Measurements from ENCODE around the gene GXYLT2.

Gene GXYLT2

DNA sequence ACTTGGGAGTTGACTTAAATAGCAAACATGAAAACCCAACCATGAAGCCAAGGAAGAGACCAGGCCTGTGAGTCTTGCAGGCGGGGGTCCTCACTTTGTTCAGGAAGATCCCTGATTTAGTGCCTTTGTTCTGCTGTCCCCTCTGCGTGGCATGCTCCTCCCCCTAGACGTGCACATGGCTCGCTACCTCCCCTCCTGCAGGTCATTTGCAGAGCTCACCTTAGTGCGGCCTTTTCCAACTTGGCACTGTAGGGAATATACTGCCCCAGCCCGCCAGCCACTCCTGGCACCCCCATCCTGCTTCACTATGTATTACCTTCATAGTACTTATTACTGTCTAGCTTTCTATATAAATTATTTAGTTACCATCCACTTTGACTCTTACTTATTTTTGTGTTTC lies 18.3 kb downstream of the GXYLT2 start:
- Histone ChIP-seq H3K27ac (ENCODE audit: insufficient read depth, low read length, poor library complexity, severe bottlenecking) (no peak overlapping the region), H3K27me3 (replicated peaks; ENCODE audit: control insufficient read depth, insufficient read depth, low read length, poor library complexity, severe bottlenecking) (no peaks in the 10 kb centered on the region), H3K36me3 (ENCODE audit: control insufficient read depth, insufficient read depth, low read length) (no peaks in the 10 kb centered on the region), H3K4me3 (ENCODE audit: insufficient read depth, low read depth, low read length, poor library complexity, severe bottlenecking) (no peak overlapping the region), H3K9me3 (ENCODE audit: control insufficient read depth, low read length) (no peaks in the 10 kb centered on the region), H3K4me1 (ENCODE audit: control insufficient read depth, insufficient read depth, low read length, poor library complexity, severe bottlenecking) (no peaks in the 10 kb centered on the region)
- no peak for DNase-seq

DNA sequence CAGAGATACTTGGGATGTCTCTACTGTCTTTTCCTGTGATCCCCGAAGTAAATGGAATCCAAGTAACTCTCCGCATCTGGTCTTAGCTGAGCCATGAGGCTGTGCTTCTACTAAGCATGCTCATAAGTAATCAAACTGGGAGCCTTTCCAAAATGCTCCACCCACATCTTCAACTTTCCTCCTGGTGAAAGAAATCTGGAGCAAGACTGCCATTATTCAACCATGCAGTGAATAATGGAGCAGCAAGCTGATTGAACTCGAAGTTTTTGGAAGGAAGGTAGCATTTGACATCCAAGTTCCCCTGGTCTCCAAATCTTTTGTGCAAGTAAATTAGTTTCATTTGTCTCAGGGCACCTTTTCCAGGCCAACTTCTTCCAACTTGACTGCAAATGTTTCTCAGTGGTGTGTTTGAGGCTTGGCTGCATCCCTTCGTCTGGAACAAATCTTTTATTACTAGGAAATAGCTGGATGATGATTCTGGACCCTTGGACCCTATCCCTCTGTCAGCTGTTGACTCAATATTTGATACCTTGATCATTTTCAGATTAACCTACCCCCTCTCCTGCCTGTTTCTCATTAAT lies 19.4 kb downstream of the GXYLT2 start:
- H3K36me3 ChIP-seq (ENCODE audit: control insufficient read depth, insufficient read depth, low read length) = no peaks in the 10 kb centered on the region
- no peak overlapping the region for H3K27ac ChIP-seq (ENCODE audit: insufficient read depth, low read length, poor library complexity, severe bottlenecking)
- DNase-seq = no peak
- H3K4me3 ChIP-seq (ENCODE audit: insufficient read depth, low read depth, low read length, poor library complexity, severe bottlenecking) = no peak overlapping the region
- H3K27me3 ChIP-seq (replicated peaks; ENCODE audit: control insufficient read depth, insufficient read depth, low read length, poor library complexity, severe bottlenecking) = no peaks in the 10 kb centered on the region
- H3K4me1 ChIP-seq (ENCODE audit: control insufficient read depth, insufficient read depth, low read length, poor library complexity, severe bottlenecking) = no peaks in the 10 kb centered on the region
- no peaks in the 10 kb centered on the region for H3K9me3 ChIP-seq (ENCODE audit: control insufficient read depth, low read length)

DNA sequence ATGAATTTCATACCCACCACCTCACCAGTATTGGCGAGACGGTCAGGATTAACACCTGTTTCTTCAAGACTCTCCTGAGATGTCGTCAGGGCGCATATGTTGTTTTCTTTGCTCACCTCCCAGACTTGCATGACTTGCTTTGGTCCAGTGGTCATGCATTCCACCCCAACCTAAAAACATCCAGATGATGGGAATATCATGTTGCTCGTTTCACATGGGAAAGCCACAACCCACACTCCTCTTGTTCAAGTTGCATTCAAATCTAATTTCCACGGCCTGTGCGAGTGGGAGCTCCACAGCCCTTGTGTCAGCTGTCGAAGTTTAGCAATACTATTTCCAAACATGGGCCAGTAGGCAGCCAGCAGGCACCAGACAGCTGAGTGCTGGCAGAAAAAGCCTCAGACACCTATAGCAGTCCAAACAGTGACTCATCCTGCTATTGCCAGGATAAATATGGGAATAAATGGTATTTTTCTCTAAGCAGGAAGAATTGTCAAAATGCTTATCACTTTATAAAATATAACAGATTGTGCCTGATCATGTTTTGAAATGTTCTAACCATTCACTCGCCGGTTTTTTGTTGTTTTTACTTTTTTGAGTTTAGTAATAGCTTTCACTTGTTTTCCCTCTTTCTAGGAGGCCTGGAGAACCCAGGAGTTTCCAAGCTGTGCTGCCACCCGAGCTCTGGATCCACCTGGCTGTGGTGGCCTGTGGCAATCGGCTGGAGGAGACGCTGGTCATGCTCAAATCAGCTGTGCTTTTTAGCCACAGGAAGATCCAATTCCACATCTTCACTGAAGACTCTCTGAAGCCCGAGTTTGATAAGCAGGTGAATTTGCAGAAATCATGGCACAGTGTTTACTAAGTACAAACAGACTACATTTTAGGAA lies 20.1 kb downstream of the GXYLT2 start:
- Histone ChIP-seq H3K4me1 (ENCODE audit: control insufficient read depth, insufficient read depth, low read length, poor library complexity, severe bottlenecking) (no peaks in the 10 kb centered on the region), H3K27me3 (replicated peaks; ENCODE audit: control insufficient read depth, insufficient read depth, low read length, poor library complexity, severe bottlenecking) (no peaks in the 10 kb centered on the region), H3K36me3 (ENCODE audit: control insufficient read depth, insufficient read depth, low read length) (no peaks in the 10 kb centered on the region), H3K9me3 (ENCODE audit: control insufficient read depth, low read length) (no peaks in the 10 kb centered on the region), H3K27ac (ENCODE audit: insufficient read depth, low read length, poor library complexity, severe bottlenecking) (no peak overlapping the region), H3K4me3 (ENCODE audit: insufficient read depth, low read depth, low read length, poor library complexity, severe bottlenecking) (no peak overlapping the region)
- no peak for DNase-seq

DNA sequence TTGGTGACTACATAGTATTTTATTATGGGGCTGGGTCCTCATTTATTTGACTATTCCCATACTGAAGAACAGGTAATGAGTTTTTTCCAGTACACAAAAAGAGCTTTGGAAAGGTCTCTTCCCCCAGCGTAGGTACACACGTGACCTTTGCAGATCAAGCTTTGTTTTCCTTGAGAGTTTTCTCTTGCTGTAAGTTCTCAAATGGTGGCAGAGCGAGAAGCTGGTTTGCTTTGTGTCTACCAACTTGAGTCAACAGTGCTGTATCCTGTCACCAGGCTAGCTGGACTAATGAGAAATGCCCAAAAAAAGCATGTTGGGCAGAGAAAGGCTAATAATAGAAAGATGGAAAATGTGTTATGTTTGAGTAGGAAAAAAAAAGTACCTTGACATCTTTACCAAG lies 21.7 kb downstream of the GXYLT2 start:
- Histone ChIP-seq H3K9me3 (ENCODE audit: control insufficient read depth, low read length) (no peaks in the 10 kb centered on the region), H3K27ac (ENCODE audit: insufficient read depth, low read length, poor library complexity, severe bottlenecking) (no peak overlapping the region), H3K4me1 (ENCODE audit: control insufficient read depth, insufficient read depth, low read length, poor library complexity, severe bottlenecking) (no peaks in the 10 kb centered on the region), H3K27me3 (replicated peaks; ENCODE audit: control insufficient read depth, insufficient read depth, low read length, poor library complexity, severe bottlenecking) (no peaks in the 10 kb centered on the region), H3K36me3 (ENCODE audit: control insufficient read depth, insufficient read depth, low read length) (no peaks in the 10 kb centered on the region), H3K4me3 (ENCODE audit: insufficient read depth, low read depth, low read length, poor library complexity, severe bottlenecking) (no peak overlapping the region)
- no peak for DNase-seq

DNA sequence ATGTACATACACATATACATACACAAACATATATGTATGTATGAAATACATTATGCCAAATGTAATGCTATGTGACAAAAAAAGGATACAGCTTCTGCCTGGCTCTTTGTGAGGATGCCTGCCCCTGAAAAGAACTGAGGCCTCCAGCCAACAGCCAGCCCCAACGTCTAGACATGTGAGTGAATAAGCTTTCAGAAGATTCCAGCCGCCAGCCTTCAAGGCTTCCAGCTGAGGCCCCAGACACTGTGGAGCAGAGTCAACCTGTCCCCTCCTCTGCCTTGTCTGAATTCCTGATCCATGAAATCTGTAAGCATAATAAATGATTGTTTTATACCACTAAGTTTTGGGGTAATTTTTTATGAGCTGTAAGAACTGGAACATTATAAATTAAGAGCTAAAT lies 24.7 kb downstream of the GXYLT2 start:
- Histone ChIP-seq H3K27ac (ENCODE audit: insufficient read depth, low read length, poor library complexity, severe bottlenecking) (no peak overlapping the region), H3K9me3 (ENCODE audit: control insufficient read depth, low read length) (no peaks in the 10 kb centered on the region), H3K27me3 (replicated peaks; ENCODE audit: control insufficient read depth, insufficient read depth, low read length, poor library complexity, severe bottlenecking) (no peaks in the 10 kb centered on the region), H3K4me3 (ENCODE audit: insufficient read depth, low read depth, low read length, poor library complexity, severe bottlenecking) (no peak overlapping the region), H3K4me1 (ENCODE audit: control insufficient read depth, insufficient read depth, low read length, poor library complexity, severe bottlenecking) (no peaks in the 10 kb centered on the region), H3K36me3 (ENCODE audit: control insufficient read depth, insufficient read depth, low read length) (no peaks in the 10 kb centered on the region)
- DNase-seq = no peak

DNA sequence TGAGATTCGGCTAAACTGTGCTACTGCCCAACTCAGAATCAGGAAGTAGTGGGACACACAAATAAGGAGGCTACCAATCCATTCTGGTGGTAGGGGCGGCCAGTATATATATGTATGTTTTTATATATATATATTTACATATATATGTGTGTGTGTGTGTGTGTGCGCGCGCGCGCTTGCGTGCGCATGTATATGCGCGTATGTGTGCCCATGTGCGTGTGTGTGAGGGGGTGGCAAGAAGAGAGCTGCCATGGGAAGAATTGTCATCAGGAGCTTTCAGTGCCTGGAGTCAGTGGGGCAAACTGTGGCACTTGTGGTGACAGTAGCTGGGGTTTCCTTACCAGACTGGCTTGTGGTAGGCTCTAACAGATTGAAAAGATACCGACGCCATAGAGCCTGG lies 26.5 kb downstream of the GXYLT2 start:
- Histone ChIP-seq H3K9me3 (ENCODE audit: control insufficient read depth, low read length) (no peaks in the 10 kb centered on the region), H3K4me3 (ENCODE audit: insufficient read depth, low read depth, low read length, poor library complexity, severe bottlenecking) (no peak overlapping the region), H3K4me1 (ENCODE audit: control insufficient read depth, insufficient read depth, low read length, poor library complexity, severe bottlenecking) (no peaks in the 10 kb centered on the region), H3K27ac (ENCODE audit: insufficient read depth, low read length, poor library complexity, severe bottlenecking) (no peak overlapping the region), H3K27me3 (replicated peaks; ENCODE audit: control insufficient read depth, insufficient read depth, low read length, poor library complexity, severe bottlenecking) (no peaks in the 10 kb centered on the region), H3K36me3 (ENCODE audit: control insufficient read depth, insufficient read depth, low read length) (no peaks in the 10 kb centered on the region)
- no peak for DNase-seq

DNA sequence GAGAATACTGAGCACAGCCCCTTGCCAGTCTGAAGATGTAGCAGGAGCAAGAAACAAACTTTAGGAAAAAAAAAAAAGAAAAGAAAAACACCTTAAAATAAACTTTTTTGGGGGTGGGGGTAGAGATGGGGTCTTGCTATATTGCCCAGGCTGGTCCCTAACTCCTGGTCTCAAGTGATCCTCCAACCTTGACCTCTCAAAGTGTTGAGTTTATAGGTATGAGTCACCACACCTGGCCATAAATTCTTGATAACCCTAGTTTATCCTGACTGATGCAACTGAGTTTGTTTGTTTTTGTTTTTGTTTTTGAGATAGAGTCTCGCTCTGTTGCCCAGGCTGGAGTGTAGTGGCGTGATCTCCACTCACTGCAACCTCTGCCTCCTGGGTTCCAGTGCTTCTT lies 28.4 kb downstream of the GXYLT2 start:
- no peak for DNase-seq
- no peaks in the 10 kb centered on the region for H3K36me3 ChIP-seq (ENCODE audit: control insufficient read depth, insufficient read depth, low read length)
- H3K4me1 ChIP-seq (ENCODE audit: control insufficient read depth, insufficient read depth, low read length, poor library complexity, severe bottlenecking) = no peaks in the 10 kb centered on the region
- no peak overlapping the region for H3K27ac ChIP-seq (ENCODE audit: insufficient read depth, low read length, poor library complexity, severe bottlenecking)
- no peaks in the 10 kb centered on the region for H3K27me3 ChIP-seq (replicated peaks; ENCODE audit: control insufficient read depth, insufficient read depth, low read length, poor library complexity, severe bottlenecking)
- H3K9me3 ChIP-seq (ENCODE audit: control insufficient read depth, low read length) = no peaks in the 10 kb centered on the region
- H3K4me3 ChIP-seq (ENCODE audit: insufficient read depth, low read depth, low read length, poor library complexity, severe bottlenecking) = no peak overlapping the region

DNA sequence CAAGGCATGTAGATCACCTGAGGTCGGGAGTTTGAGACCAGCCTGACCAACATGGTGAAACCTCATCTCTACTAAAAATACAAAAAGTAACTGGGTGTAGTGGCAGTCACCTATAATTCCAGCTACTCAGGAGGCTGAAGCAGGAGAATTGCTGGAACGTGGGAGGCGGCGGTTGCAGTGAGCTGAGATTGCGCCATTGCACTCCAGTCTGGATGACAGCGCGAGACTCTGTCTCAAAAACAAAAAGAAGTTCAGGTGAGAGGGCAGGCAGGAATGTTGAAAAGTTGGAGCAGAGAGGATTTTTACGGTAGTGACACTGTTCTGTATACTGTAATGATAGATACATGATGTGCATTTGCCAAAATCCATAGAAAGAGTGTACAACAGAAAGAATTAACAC lies 31.7 kb downstream of the GXYLT2 start:
- H3K4me1 ChIP-seq (ENCODE audit: control insufficient read depth, insufficient read depth, low read length, poor library complexity, severe bottlenecking) = no peaks in the 10 kb centered on the region
- H3K36me3 ChIP-seq (ENCODE audit: control insufficient read depth, insufficient read depth, low read length) = no peaks in the 10 kb centered on the region
- H3K9me3 ChIP-seq (ENCODE audit: control insufficient read depth, low read length) = no peaks in the 10 kb centered on the region
- H3K4me3 ChIP-seq (ENCODE audit: insufficient read depth, low read depth, low read length, poor library complexity, severe bottlenecking) = no peak overlapping the region
- no peaks in the 10 kb centered on the region for H3K27me3 ChIP-seq (replicated peaks; ENCODE audit: control insufficient read depth, insufficient read depth, low read length, poor library complexity, severe bottlenecking)
- H3K27ac ChIP-seq (ENCODE audit: insufficient read depth, low read length, poor library complexity, severe bottlenecking) = no peak overlapping the region
- DNase-seq = no peak

DNA sequence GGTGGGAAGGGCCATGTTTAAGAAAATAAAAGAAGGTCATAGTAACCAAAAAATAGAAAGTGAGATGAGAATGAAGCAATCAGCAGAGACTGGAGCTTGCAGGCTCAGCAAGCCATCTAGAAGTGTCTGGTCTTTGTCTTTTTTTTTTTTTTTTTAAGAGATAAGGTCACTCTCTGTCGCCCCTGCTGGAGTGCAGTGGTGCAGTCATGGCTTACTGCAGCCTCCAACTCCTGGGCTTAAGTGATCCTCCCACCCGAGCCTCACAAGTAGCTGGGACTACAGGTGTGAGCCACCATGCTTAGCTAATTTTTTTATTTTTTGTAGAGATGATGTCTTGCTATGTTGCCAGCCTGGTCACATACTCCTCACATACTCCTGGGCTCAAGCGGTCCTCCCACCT lies 36.2 kb downstream of the GXYLT2 start:
- no peaks in the 10 kb centered on the region for H3K4me1 ChIP-seq (ENCODE audit: control insufficient read depth, insufficient read depth, low read length, poor library complexity, severe bottlenecking)
- H3K27me3 ChIP-seq (replicated peaks; ENCODE audit: control insufficient read depth, insufficient read depth, low read length, poor library complexity, severe bottlenecking) = no peaks in the 10 kb centered on the region
- no peak overlapping the region for H3K27ac ChIP-seq (ENCODE audit: insufficient read depth, low read length, poor library complexity, severe bottlenecking)
- no peaks in the 10 kb centered on the region for H3K9me3 ChIP-seq (ENCODE audit: control insufficient read depth, low read length)
- no peak for DNase-seq
- no peak overlapping the region for H3K4me3 ChIP-seq (ENCODE audit: insufficient read depth, low read depth, low read length, poor library complexity, severe bottlenecking)
- H3K36me3 ChIP-seq (ENCODE audit: control insufficient read depth, insufficient read depth, low read length) = no peaks in the 10 kb centered on the region
